CD14-positive monocyte (primary cell): ENCODE data around the gene RGS17. TPM values are rescaled to one million over a fixed set of nuclear protein-coding genes. Genes with fewer than 3 reads are reported as not detected.

Source experiments
- DNase-seq, 3 donors: peaks; one replicate each; pipeline ENCODE4 v3.0.0-alpha.2; 2011 to 2022
- H2AFZ ChIP-seq: 2 replicates; pipeline ENCODE4 v1.6.0; 2012; ENCODE audit warnings: mild to moderate bottlenecking, low read depth, low read length, inconsistent platforms; ENCODE audit not compliant: insufficient read depth, poor library complexity, severe bottlenecking
- H3K27ac ChIP-seq, 2 donors: 1 replicate in 1 of 2; 2 replicates in 1 of 2; pipeline ENCODE4 v1.5.1; 2012 to 2013; ENCODE audit warnings: low read length in 2 of 2, control low read depth in 1 of 2, inconsistent platforms in 1 of 2, low read depth in 1 of 2, mild to moderate bottlenecking in 1 of 2
- H3K27me3 ChIP-seq, 2 donors: one replicate each; pipeline versions ENCODE4 v1.6.0 to v1.6.1; 2011 to 2013; ENCODE audit warnings: low read length in 2 of 2; ENCODE audit not compliant: control insufficient read depth in 2 of 2, insufficient read depth in 2 of 2
- H3K36me3 ChIP-seq, 2 donors: replicated peaks in 1 of 2; 1 replicate in 1 of 2; 2 replicates in 1 of 2; pipeline versions ENCODE4 v1.5.1 to v1.6.1; 2012 to 2013; ENCODE audit warnings: low read length in 2 of 2, control low read depth in 1 of 2, inconsistent platforms in 1 of 2, mild to moderate bottlenecking in 1 of 2; ENCODE audit not compliant: insufficient read depth in 2 of 2, control insufficient read depth in 1 of 2
- H3K4me1 ChIP-seq, 2 donors: 1 replicate in 1 of 2; 2 replicates in 1 of 2; pipeline versions ENCODE4 v1.5.1 to v1.6.1; 2012 to 2013; ENCODE audit warnings: low read length in 2 of 2, control low read depth in 1 of 2, inconsistent platforms in 1 of 2, mild to moderate bottlenecking in 1 of 2, moderate library complexity in 1 of 2; ENCODE audit not compliant: insufficient read depth in 2 of 2, control insufficient read depth in 1 of 2
- H3K4me2 ChIP-seq: replicated peaks from 2 replicates; pipeline ENCODE3; 2012; ENCODE audit warnings: low read length, moderate library complexity, mild to moderate bottlenecking; ENCODE audit not compliant: poor library complexity, severe bottlenecking; ENCODE audit errors: extremely low read depth
- H3K4me3 ChIP-seq, 3 experiments: fragments of 200-600 bp in 1 of 3; sonication (generic) in 1 of 3; replicated peaks in 1 of 3; 1 replicate in 2 of 3; 2 replicates in 1 of 3; pipeline ENCODE4 v1.5.1; 2011 to 2013; ENCODE audit warnings: low read length in 3 of 3, mild to moderate bottlenecking in 3 of 3, control low read depth in 2 of 3, low read depth in 2 of 3, inconsistent platforms in 1 of 3, moderate library complexity in 1 of 3
- H3K79me2 ChIP-seq: 2 replicates; pipeline ENCODE4 v1.6.0; 2012; ENCODE audit warnings: mild to moderate bottlenecking, control low read depth, inconsistent platforms, low read length, moderate library complexity; ENCODE audit not compliant: insufficient read depth
- H3K9ac ChIP-seq: 2 replicates; pipeline ENCODE4 v1.6.0; 2017; ENCODE audit warnings: low read length, mild to moderate bottlenecking; ENCODE audit not compliant: insufficient read depth, poor library complexity, severe bottlenecking
- H3K9me3 ChIP-seq, 2 donors: replicated peaks in 1 of 2; 1 replicate in 1 of 2; 2 replicates in 1 of 2; pipeline versions ENCODE4 v1.5.1 to v1.6.1; 2012 to 2013; ENCODE audit warnings: low read length in 2 of 2, control low read depth in 1 of 2; ENCODE audit not compliant: control insufficient read depth in 1 of 2, insufficient read depth in 1 of 2
- H4K20me1 ChIP-seq: 2 replicates; pipeline ENCODE4 v1.6.0; 2012; ENCODE audit warnings: mild to moderate bottlenecking, low read length, control low read depth, moderate library complexity; ENCODE audit not compliant: insufficient read depth
- H3K27ac Mint-ChIP-seq, 7 donors: one replicate each; pipeline ENCODE4 v1.8.0; 2020; ENCODE audit warnings: mild to moderate bottlenecking in 7 of 7, mixed read lengths in 7 of 7, moderate library complexity in 6 of 7, inconsistent platforms in 2 of 7
- H3K27me3 Mint-ChIP-seq, 3 donors: one replicate each; pipeline ENCODE4 v1.8.0; 2021 to 2022; ENCODE audit warnings: low read depth in 3 of 3, mild to moderate bottlenecking in 3 of 3, mixed read lengths in 3 of 3, moderate library complexity in 3 of 3, inconsistent platforms in 1 of 3
- H3K36me3 Mint-ChIP-seq, 2 donors: one replicate each; pipeline ENCODE4 v1.8.0; 2020; ENCODE audit warnings: mixed read lengths in 2 of 2, inconsistent platforms in 1 of 2, mild to moderate bottlenecking in 1 of 2
- H3K4me1 Mint-ChIP-seq: one replicate; pipeline ENCODE4 v1.8.0; 2020; ENCODE audit warnings: mild to moderate bottlenecking, mixed read lengths
- H3K4me3 Mint-ChIP-seq, 2 donors: one replicate each; pipeline ENCODE4 v1.8.0; 2020; ENCODE audit warnings: mild to moderate bottlenecking in 2 of 2, mixed read lengths in 2 of 2, moderate library complexity in 1 of 2
- H3K9me3 Mint-ChIP-seq, 7 donors: one replicate each; pipeline ENCODE4 v1.8.0; 2020 to 2022; ENCODE audit warnings: mixed read lengths in 7 of 7, mild to moderate bottlenecking in 6 of 7, moderate library complexity in 6 of 7, inconsistent platforms in 2 of 7
- CTCF ChIP-seq: fragments of 200-600 bp; IDR thresholded peaks from one replicate; pipeline ENCODE4 v1.8.0; 2022; ENCODE audit warnings: antibody characterized with exemption, mild to moderate bottlenecking
- WGBS: methylation state at CpG from one replicate; pipeline ENCODE4 v1.1.5; 2013; ENCODE audit warnings: missing lambda C conversion rate; ENCODE audit not compliant: insufficient coverage; 5-methylcytosine and 5-hydroxymethylcytosine counted together
- intact Hi-C, 2 donors: fragments of 100-400 bp; cut with micrococcal nuclease; formaldehyde crosslinking; loops; one replicate each; pipeline versions ENCODE4 v1.15.0 to v1.15.1; 2023
- polyA plus RNA-seq, 3 donors: library from polyadenylated mRNA; depleted of rRNA in 1 of 3; unstranded in 2 of 3; stranded (reverse) in 1 of 3; fragments of 300-500 nt in 2 of 3; fragments of >200 nt in 1 of 3; fragmentation: Illumina TruSeq in 2 of 3; gene quantifications; 1 replicate in 2 of 3; 2 replicates in 1 of 3; pipeline ENCODE4 v1.2.3, GENCODE V29; 2012 to 2021

The RGS17 gene
- polyA plus RNA-seq, 3 donors = not detected

- peaks cover 86% of the 10 kb centered on the region for H3K79me2 ChIP-seq
- no peak overlapping the region for H2AFZ ChIP-seq
- no peaks in the 10 kb centered on the region for H3K9me3 ChIP-seq
- Mint-ChIP-seq H3K27me3 (peaks cover 0 to 1% (median 0%) of the 10 kb centered on the region in 3 donors), H3K4me1 (peaks cover 66% of the 10 kb centered on the region), H3K9me3 (peaks cover 0 to 2% (median 0%) of the 10 kb centered on the region in 7 donors), H3K27ac (peak overlapping the region in 1 of 7 donors; percentile 15), H3K36me3 (peaks cover 0 to 2% of the 10 kb centered on the region in 2 donors), H3K4me3 (no peak overlapping the region)
- H3K4me3 ChIP-seq = no peak overlapping the region
- no peak overlapping the region for H3K9ac ChIP-seq
- peaks cover 48 to 89% of the 10 kb centered on the region in 2 donors for H3K4me1 ChIP-seq
- H3K27ac ChIP-seq = peak overlapping the region in 1 of 2 donors; percentile 64
- H3K36me3 ChIP-seq = no peaks in the 10 kb centered on the region
- H4K20me1 ChIP-seq = peaks cover 13% of the 10 kb centered on the region
- H3K4me2 ChIP-seq = no peak overlapping the region
- no peaks in the 10 kb centered on the region for H3K27me3 ChIP-seq
- intact Hi-C loops = loop anchor here in 1 of 2 donors (10.0 kb wide), 1 partner anchor 1584 kb away; the partner anchor contains the start of gene ZBTB2
- no peak for DNase-seq
- no peak for TF ChIP-seq CTCF
- WGBS = no CpG with 5 or more reads among the region's 1 CpG
These were observed 152.0 kb downstream of the RGS17 start for GRCh38 chr6:152979116-152979515.

- peaks cover 0 to 12% of the 10 kb centered on the region in 2 donors for H3K36me3 Mint-ChIP-seq
- intact Hi-C loops = loop anchor here in 1 of 2 donors (10.0 kb wide), 1 partner anchor 1583 kb away; the partner anchor contains the start of gene ZBTB2
- Histone ChIP-seq H3K9ac (no peak overlapping the region), H3K4me2 (no peak overlapping the region), H3K9me3 (no peaks in the 10 kb centered on the region), H3K27me3 (no peaks in the 10 kb centered on the region), H3K4me1 (peaks cover 52 to 89% of the 10 kb centered on the region in 2 donors), H3K4me3 (no peak overlapping the region), H4K20me1 (peaks cover 13% of the 10 kb centered on the region), H3K36me3 (peaks cover 2 to 7% of the 10 kb centered on the region in 2 donors), H3K79me2 (peaks cover 93% of the 10 kb centered on the region), H2AFZ (no peak overlapping the region), H3K27ac (peak overlapping the region in 1 of 2 donors; percentile 86)
- no CpG with 5 or more reads among the region's 3 CpGs for WGBS
- H3K27ac Mint-ChIP-seq = peak overlapping the region in 5 of 7 donors; percentile 15 to 53 (median 35)
- no peak for DNase-seq
- peaks cover 74% of the 10 kb centered on the region for H3K4me1 Mint-ChIP-seq
- no peak overlapping the region for H3K4me3 Mint-ChIP-seq
- TF ChIP-seq CTCF = no peak
- H3K9me3 Mint-ChIP-seq = no peaks in the 10 kb centered on the region
- peaks cover 0 to 1% (median 0%) of the 10 kb centered on the region in 3 donors for H3K27me3 Mint-ChIP-seq
These were observed 153.0 kb downstream of the RGS17 start for GRCh38 chr6:152978058-152978457.
